ENCODE results near the gene PAM.

Gene PAM

GRCh38 chr5:102809033-102809432, 53.9 kb downstream of the PAM start:
- no peak for DNase-seq

- DNase-seq: no peak
These were observed 56.9 kb downstream of the PAM start for GRCh38 chr5:102811972-102812371.

GRCh38 chr5:102813740-102814139, 58.6 kb downstream of the PAM start:
- no peak for DNase-seq

GRCh38 chr5:102815084-102815483, 60.0 kb downstream of the PAM start:
- DNase-seq: no peak

- DNase-seq: no peak
These were observed 60.6 kb downstream of the PAM start for GRCh38 chr5:102815540-102816332.

GRCh38 chr5:102818345-102818744, 63.2 kb downstream of the PAM start:
- no peak for DNase-seq

- DNase-seq: no peak
These were observed 63.8 kb downstream of the PAM start for GRCh38 chr5:102818934-102819333.

- DNase-seq: no peak
These were observed 64.5 kb downstream of the PAM start for GRCh38 chr5:102819634-102820033.

- DNase-seq: no peak
These were observed 68.4 kb downstream of the PAM start for GRCh38 chr5:102823441-102823874.

- DNase-seq: no peak
These were observed 71.5 kb downstream of the PAM start for GRCh38 chr5:102826629-102827028.

GRCh38 chr5:102830241-102830640, 75.1 kb downstream of the PAM start:
- DNase-seq: no peak

- no peak for DNase-seq
These were observed 77.3 kb downstream of the PAM start for GRCh38 chr5:102832445-102832844.

GRCh38 chr5:102833146-102833545, 78.0 kb downstream of the PAM start:
- no peak for DNase-seq

- DNase-seq: no peak
These were observed 79.4 kb downstream of the PAM start for GRCh38 chr5:102834438-102834964.

- DNase-seq: no peak
These were observed 80.6 kb downstream of the PAM start for GRCh38 chr5:102835717-102836116.

GRCh38 chr5:102841021-102841420, 85.9 kb downstream of the PAM start:
- no peak for DNase-seq

- DNase-seq: no peak
These were observed 88.9 kb downstream of the PAM start for GRCh38 chr5:102843997-102844396.

GRCh38 chr5:102845041-102845440, 89.9 kb downstream of the PAM start:
- DNase-seq: no peak

GRCh38 chr5:102850503-102850902, 95.4 kb downstream of the PAM start:
- DNase-seq: no peak

- no peak for DNase-seq
These were observed 98.6 kb downstream of the PAM start for GRCh38 chr5:102853680-102854079.

- no peak for DNase-seq
These were observed 100.7 kb downstream of the PAM start for GRCh38 chr5:102855681-102856388.

- no peak for DNase-seq
These were observed 101.3 kb downstream of the PAM start for GRCh38 chr5:102856389-102856777.
